Activated CD4-positive, alpha-beta T cell treated with anti-CD3 and anti-CD28 coated beads for 36 hours (primary cell): ENCODE measurements around the gene SGSH. TPM values are rescaled to one million over a fixed set of nuclear protein-coding genes. Genes with fewer than 3 reads are reported as not detected.

ENCODE experiments used
- ATAC-seq: fragments of 200-7000 bp; cut with Tn5 transposase; one replicate; pipeline ENCODE4 v1.10.0; 2021; ENCODE audit warnings: mild to moderate bottlenecking, moderate library complexity
- CTCF ChIA-PET: fragments of 350-600 bp; sonication (Branson Sonifier 250); formaldehyde crosslinking; loops from one replicate; lab custom pipeline; 2021; ENCODE audit warnings: antibody characterized with exemption; lab: Charles Lee
- POLR2A ChIA-PET: fragments of 350-600 bp; sonication (Branson Sonifier 250); formaldehyde crosslinking; loops from one replicate; lab custom pipeline; 2021; ENCODE audit warnings: antibody characterized with exemption, inconsistent platforms; lab: Charles Lee
- DNase-seq: peaks from one replicate; pipeline ENCODE4 v3.0.0-alpha.2; 2020
- H3K27ac Mint-ChIP-seq: one replicate; pipeline ENCODE4 v1.8.0; 2021; ENCODE audit warnings: mixed read lengths
- H3K27me3 Mint-ChIP-seq: one replicate; pipeline ENCODE4 v1.8.0; 2021; ENCODE audit warnings: mixed read lengths
- H3K36me3 Mint-ChIP-seq: one replicate; pipeline ENCODE4 v1.8.0; 2021; ENCODE audit warnings: low read depth, mixed read lengths
- H3K4me1 Mint-ChIP-seq: one replicate; pipeline ENCODE4 v1.8.0; 2021; ENCODE audit warnings: mixed read lengths
- H3K4me3 Mint-ChIP-seq: one replicate; pipeline ENCODE4 v1.8.0; 2021; ENCODE audit warnings: mild to moderate bottlenecking, moderate library complexity, mixed read lengths
- H3K9me3 Mint-ChIP-seq: one replicate; pipeline ENCODE4 v1.8.0; 2021; ENCODE audit warnings: low read depth, mixed read lengths
- intact Hi-C, 2 experiments: fragments of 100-400 bp; cut with DNase I in 1 of 2; cut with micrococcal nuclease in 1 of 2; formaldehyde crosslinking; loops; one replicate each; pipeline versions ENCODE4 v1.14.2 to v1.15.1; 2022 to 2024; cut with DNase I, micrococcal nuclease
- total RNA-seq, 2 experiments: library from RNA; stranded (reverse); gene quantifications; one replicate each; pipeline ENCODE4 v1.2.3, GENCODE V29; 2021

SGSH gene
- total RNA-seq, 2 experiments from 2014 or later, result 20.2 to 22.7 TPM

DNA sequence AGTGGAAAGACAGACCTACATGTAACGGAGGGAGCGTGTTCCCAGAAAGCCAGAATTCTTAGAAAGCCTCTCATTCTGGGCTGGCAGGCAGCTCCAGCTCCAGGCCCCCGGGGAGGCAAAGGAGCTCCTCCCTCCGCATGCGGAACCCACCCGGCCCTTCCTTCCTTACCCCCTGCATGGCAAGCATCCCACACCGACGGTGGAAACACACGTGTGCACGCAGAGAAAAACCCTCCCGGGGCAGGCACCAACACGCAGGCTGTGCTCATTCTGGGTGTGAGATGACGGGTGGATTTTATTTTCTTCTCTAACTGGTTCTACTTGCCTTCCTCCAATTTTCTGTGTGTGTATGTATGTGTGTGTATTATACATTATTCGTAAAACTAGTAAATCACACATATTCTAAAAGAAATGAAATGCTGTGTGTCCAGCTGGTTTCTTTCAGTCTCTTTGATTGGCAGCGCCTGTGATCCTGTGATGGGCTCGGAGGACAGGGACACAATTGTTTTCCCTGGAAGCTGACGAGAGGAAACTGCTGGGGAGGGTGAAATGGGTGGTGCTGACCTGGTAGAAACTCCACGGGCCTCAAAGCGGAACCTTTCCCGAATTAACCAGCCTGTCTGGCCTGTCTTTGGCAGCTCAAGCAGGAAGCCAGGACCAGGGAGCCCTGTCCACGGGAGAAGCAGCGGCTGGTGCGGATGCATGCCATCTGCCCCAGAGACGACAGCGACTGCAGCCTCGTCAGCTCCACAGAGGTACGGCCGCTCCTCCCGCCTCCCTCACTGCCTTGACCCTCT, 28.1 kb downstream of the SGSH start:
- Mint-ChIP-seq H3K9me3 (no peaks in the 10 kb centered on the region), H3K27me3 (peaks cover 4% of the 10 kb centered on the region), H3K36me3 (no peaks in the 10 kb centered on the region), H3K4me1 (no peaks in the 10 kb centered on the region), H3K4me3 (no peak overlapping the region), H3K27ac (no peak overlapping the region)
- ChIA-PET POLR2A (interaction anchor here (0.6 kb wide), 1 partner anchor 28 kb away, joined by 3 read pairs; no protein-coding TSS in a partner anchor), CTCF (interaction anchor here (0.6 to 1.4 kb wide), 4 partner anchors 16 to 111 kb away, joined by 3 to 4 read pairs (median 3); no protein-coding TSS in a partner anchor)
- DNase-seq (no peak), ATAC-seq (no peak)
- intact Hi-C loops, result loop anchor here in 1 of 2 experiments (10.0 kb wide), 1 partner anchor 193 kb away; no protein-coding TSS in a partner anchor

DNA sequence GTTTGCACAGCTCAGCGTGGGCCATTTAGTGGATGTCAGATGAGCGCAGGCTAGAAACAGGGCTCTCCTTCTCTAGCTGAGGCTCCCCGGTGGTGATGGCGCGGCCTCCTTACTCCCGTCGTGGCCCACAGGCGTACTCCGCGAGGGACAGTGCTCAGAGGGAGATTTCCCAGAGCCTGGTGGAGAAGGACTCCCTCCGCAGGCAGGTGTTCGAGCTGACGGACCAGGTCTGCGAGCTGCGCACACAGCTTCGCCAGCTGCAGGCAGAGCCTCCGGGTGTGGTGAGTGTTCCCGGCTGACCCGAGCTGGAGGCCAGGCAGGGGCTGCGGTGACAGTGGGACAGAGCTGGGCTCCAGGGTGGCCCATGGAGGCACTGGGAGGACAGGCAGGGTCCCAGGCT, 28.9 kb downstream of the SGSH start:
- DNase-seq (no peak), ATAC-seq (no peak)
- no peaks in the 10 kb centered on the region for H3K36me3 Mint-ChIP-seq
- no peaks in the 10 kb centered on the region for H3K9me3 Mint-ChIP-seq
- H3K27ac Mint-ChIP-seq, result no peak overlapping the region
- ChIA-PET POLR2A (interaction anchor here (0.6 kb wide), 1 partner anchor 27 kb away, joined by 3 read pairs; no protein-coding TSS in a partner anchor), CTCF (interaction anchor here (1.4 kb wide), 2 partner anchors 62 to 110 kb away, joined by 3 to 4 read pairs; no protein-coding TSS in a partner anchor)
- peaks cover 5% of the 10 kb centered on the region for H3K27me3 Mint-ChIP-seq
- intact Hi-C loops, result loop anchor here in 1 of 2 experiments (10.0 kb wide), 1 partner anchor 194 kb away; no protein-coding TSS in a partner anchor
- H3K4me3 Mint-ChIP-seq, result no peak overlapping the region
- no peaks in the 10 kb centered on the region for H3K4me1 Mint-ChIP-seq

DNA sequence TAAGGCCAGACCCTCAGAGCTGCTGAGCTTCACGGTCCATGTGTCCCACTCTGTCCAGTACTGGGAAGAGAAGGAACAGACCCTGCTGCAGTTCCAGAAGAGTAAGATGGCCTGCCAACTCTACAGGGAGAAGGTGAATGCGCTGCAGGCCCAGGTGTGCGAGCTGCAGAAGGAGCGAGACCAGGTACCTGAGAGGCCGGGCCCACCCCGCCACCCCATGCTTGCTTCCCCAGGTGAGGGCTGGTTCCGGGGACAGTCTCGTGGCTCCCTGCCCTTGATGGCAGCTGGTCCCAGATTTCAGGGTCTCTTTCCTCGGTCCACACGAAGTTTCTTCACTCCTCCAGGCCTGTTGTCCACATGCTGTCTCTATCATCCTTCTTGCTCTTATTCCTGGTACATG, 29.4 kb downstream of the SGSH start:
- DNase-seq, result no peak
- Mint-ChIP-seq H3K27ac (no peak overlapping the region), H3K9me3 (no peaks in the 10 kb centered on the region), H3K36me3 (no peaks in the 10 kb centered on the region), H3K27me3 (peaks cover 5% of the 10 kb centered on the region), H3K4me1 (no peaks in the 10 kb centered on the region), H3K4me3 (no peak overlapping the region)
- POLR2A ChIA-PET, result no interaction called here
- ATAC-seq, result no peak
- CTCF ChIA-PET, result interaction anchor here (1.4 kb wide), 1 partner anchor 109 kb away, joined by 4 read pairs; no protein-coding TSS in a partner anchor
- intact Hi-C loops, result loop anchor here in 1 of 2 experiments (10.0 kb wide), 1 partner anchor 194 kb away; no protein-coding TSS in a partner anchor

DNA sequence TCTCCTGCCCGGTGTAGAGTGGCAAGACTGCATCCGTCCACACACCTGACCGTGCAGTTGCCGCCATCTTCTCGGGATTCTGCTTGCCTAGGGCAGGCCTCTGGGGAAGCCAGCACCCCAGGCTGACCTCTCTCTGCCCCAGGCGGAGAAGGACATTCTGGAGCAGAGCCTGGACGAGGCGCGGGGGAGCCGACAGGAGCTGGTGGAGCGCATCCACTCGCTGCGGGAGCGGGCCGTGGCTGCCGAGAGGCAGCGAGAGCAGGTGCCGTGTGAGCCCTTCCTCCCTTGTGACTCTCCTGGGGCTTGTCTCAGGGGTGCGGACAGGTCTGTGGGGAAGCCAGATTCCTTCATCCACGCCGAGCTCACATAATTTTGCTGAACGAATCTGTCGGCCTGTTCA, 30.5 kb downstream of the SGSH start:
- ATAC-seq (no peak), DNase-seq (no peak)
- Mint-ChIP-seq H3K4me1 (no peaks in the 10 kb centered on the region), H3K9me3 (no peaks in the 10 kb centered on the region), H3K4me3 (no peak overlapping the region), H3K27ac (no peak overlapping the region), H3K36me3 (no peaks in the 10 kb centered on the region), H3K27me3 (peaks cover 5% of the 10 kb centered on the region)
- POLR2A ChIA-PET, result interaction anchor here (0.5 kb wide), 1 partner anchor 198 kb away, joined by 5 read pairs; no protein-coding TSS in a partner anchor
- CTCF ChIA-PET, result interaction anchor here (0.6 to 1.0 kb wide), 2 partner anchors 38 to 122 kb away, joined by 3 read pairs; no protein-coding TSS in a partner anchor
- intact Hi-C loops, result loop anchor here in 1 of 2 experiments (10.0 kb wide), 1 partner anchor 195 kb away; no protein-coding TSS in a partner anchor

DNA sequence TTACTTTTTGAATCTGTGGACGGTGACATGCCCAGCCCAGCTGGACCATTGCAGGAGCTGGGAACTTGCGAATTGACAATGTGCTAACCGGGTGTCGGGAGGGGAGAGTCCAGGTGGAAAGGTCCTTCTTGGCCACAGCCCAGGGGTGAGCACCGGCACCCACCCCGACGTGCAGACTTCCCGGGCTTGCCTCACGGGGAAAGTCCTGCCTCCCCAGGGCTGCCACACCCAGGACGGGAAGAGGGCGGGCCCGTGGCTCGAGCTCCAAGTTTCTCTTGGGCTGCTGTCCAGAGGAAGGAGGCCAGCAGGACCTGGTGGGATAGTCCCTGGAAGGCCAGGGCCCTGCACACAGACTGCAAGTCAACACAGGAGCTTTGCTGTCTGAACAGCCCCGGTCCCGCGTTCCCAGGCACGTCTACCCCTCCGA, 32.6 kb downstream of the SGSH start:
- no peak for ATAC-seq
- Mint-ChIP-seq H3K9me3 (no peaks in the 10 kb centered on the region), H3K4me1 (no peaks in the 10 kb centered on the region), H3K4me3 (no peak overlapping the region), H3K27me3 (peaks cover 5% of the 10 kb centered on the region), H3K36me3 (no peaks in the 10 kb centered on the region), H3K27ac (no peak overlapping the region)
- DNase-seq, result no peak
- POLR2A ChIA-PET, result no interaction called here
- intact Hi-C loops, result no loop called here
- CTCF ChIA-PET, result interaction anchor here (0.7 to 2.2 kb wide), 3 partner anchors 10 to 1069 kb away, joined by 3 to 9 read pairs (median 4); no protein-coding TSS in a partner anchor

DNA sequence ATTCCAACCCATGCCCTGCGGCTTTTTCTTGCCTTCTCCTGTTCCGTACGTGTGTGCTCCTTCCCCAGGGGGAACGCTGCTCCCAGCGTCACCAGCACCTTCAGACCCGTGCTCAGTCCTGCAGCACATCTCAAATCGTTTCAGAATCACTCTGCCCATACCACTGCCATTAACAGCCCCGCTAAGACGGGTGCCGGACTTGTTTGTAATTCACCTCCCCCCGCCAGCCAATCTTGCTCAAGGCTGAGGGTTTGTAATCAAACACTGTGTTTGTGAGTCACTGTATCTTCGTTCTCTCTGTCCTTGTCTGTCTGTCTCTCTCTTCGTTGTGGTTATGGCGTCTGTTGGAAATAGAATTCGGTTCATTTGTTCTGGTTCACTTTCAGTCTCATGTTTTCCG, 33.0 kb downstream of the SGSH start:
- intact Hi-C loops, result no loop called here
- DNase-seq, result no peak
- Mint-ChIP-seq H3K4me3 (no peak overlapping the region), H3K4me1 (no peaks in the 10 kb centered on the region), H3K9me3 (no peaks in the 10 kb centered on the region), H3K27me3 (peaks cover 5% of the 10 kb centered on the region), H3K36me3 (no peaks in the 10 kb centered on the region), H3K27ac (no peak overlapping the region)
- ChIA-PET POLR2A (no interaction called here), CTCF (interaction anchor here (2.2 kb wide), 1 partner anchor 10 kb away, joined by 9 read pairs; no protein-coding TSS in a partner anchor)
- ATAC-seq, result no peak

DNA sequence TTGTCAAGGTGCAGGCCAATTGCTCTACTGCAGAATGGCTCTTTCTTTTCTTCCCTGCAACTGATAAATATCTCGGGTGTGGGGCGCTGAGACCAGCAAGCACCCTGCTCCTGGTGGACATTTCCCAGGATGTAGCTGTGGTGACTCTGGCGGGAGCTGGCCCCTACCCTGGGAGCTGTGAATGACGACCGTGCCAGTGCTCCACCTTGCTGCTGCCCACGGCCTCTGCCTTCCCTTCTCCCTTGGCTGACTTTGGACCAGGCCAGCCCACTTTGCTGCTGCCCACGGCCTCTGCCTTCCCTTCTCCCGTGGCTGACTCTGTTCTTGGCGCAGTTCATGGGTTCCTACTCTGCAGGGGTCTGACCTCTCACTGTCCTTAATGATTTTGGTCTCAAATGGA, 34.2 kb downstream of the SGSH start:
- intact Hi-C loops, result no loop called here
- ChIA-PET CTCF (no interaction called here), POLR2A (interaction anchor here (0.6 to 0.7 kb wide), 2 partner anchors 85 to 116 kb away, joined by 3 to 5 read pairs; partner anchors contain the start of gene GAA)
- Mint-ChIP-seq H3K9me3 (no peaks in the 10 kb centered on the region), H3K27ac (no peak overlapping the region), H3K27me3 (peaks cover 2% of the 10 kb centered on the region), H3K4me3 (no peak overlapping the region), H3K4me1 (no peaks in the 10 kb centered on the region), H3K36me3 (no peaks in the 10 kb centered on the region)
- DNase-seq, result no peak
- no peak for ATAC-seq

DNA sequence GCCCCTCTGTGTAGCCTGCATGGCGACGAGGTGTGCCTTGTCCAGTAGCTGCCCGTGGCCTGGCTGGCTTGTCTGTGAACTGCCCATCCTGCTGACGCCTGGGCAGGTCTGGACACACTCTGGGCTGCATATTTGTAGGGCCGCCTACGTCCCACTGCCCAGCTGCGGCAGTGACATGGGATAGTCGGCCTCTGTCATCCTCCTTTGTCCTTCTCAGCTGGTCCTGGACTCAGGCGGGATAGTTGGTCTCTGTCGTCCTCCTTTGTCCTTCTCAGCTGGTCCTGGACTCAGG, 35.8 kb downstream of the SGSH start:
- H3K36me3 Mint-ChIP-seq, result no peaks in the 10 kb centered on the region
- ATAC-seq, result no peak
- CTCF ChIA-PET, result interaction anchor here (1.0 kb wide), 1 partner anchor 12 kb away, joined by 3 read pairs; no protein-coding TSS in a partner anchor

DNA sequence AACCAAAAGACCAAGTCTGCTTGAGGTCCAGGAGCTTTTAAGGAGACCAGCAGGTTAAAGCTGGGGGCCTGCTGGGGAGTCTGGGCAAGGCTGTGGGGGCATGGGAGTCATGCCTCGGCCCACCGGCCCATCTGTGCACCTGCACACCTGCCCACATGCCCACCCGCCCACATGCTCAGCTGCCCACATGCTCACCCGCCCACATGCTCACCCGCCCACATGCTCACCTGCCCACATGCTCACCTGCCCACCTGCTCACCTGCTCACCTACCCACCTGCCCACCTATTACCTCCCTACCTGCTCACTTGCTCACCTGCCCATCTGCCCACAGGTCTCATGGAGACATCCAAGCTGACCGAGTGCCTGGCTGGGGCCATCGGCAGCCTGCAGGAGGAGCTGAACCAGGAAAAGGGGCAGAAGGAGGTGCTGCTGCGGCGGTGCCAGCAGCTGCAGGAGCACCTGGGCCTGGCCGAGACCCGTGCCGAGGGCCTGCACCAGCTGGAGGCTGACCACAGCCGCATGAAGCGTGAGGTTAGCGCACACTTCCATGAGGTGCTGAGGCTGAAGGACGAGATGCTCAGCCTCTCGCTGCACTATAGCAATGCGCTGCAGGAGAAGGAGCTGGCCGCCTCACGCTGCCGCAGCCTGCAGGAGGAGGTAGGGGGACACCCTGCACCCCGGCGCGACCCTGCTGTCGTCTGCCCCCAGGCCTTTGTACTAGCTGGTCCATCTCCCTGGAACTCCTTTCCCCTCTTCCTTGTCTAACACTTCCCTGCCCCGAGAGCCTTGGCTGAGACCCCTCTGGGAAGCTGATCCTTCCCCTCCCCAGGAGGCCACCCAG, 36.3 kb downstream of the SGSH start:
- no peaks in the 10 kb centered on the region for H3K9me3 Mint-ChIP-seq
- H3K36me3 Mint-ChIP-seq, result no peaks in the 10 kb centered on the region
- ChIA-PET CTCF (interaction anchor here (1.0 kb wide), 1 partner anchor 13 kb away, joined by 3 read pairs; no protein-coding TSS in a partner anchor), POLR2A (no interaction called here)
- intact Hi-C loops, result no loop called here
- H3K4me3 Mint-ChIP-seq, result no peak overlapping the region
- ATAC-seq, result no peak
- DNase-seq, result no peak
- no peaks in the 10 kb centered on the region for H3K4me1 Mint-ChIP-seq
- H3K27ac Mint-ChIP-seq, result no peak overlapping the region
- H3K27me3 Mint-ChIP-seq, result peaks cover 2% of the 10 kb centered on the region

More for the DNA sequence above, 35.8 kb downstream of the SGSH start:
- Mint-ChIP-seq H3K4me1 (no peaks in the 10 kb centered on the region), H3K27ac (no peak overlapping the region), H3K9me3 (no peaks in the 10 kb centered on the region), H3K27me3 (peaks cover 2% of the 10 kb centered on the region), H3K4me3 (no peak overlapping the region)
- POLR2A ChIA-PET, result no interaction called here
- intact Hi-C loops, result no loop called here
- DNase-seq, result no peak

DNA sequence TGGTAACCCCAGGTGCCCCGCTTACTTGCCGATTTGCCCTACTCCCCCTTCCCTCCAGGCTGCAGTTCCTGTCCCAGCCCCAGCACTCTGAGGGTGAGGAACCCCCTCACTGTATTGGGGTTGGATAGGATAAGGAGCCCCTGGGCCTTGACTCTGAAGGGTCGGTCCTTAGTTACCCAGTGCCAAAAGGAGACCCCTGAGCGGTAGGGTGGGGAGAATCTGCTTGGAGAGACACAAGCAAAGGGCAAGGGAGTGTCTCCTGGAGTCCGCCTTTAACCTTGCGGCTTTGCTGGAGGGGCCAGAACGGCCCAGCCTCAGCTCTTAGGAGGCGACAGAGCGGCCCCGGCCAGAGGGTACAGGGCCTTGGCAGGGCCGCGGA, 37.3 kb downstream of the SGSH start:
- Mint-ChIP-seq H3K27ac (no peak overlapping the region), H3K36me3 (no peaks in the 10 kb centered on the region), H3K4me1 (no peaks in the 10 kb centered on the region), H3K27me3 (peaks cover 2% of the 10 kb centered on the region), H3K9me3 (no peaks in the 10 kb centered on the region), H3K4me3 (no peak overlapping the region)
- CTCF ChIA-PET, result interaction anchor here (0.9 kb wide), 1 partner anchor 29 kb away, joined by 3 read pairs; no protein-coding TSS in a partner anchor
- intact Hi-C loops, result no loop called here
- DNase-seq (no peak), ATAC-seq (no peak)
- POLR2A ChIA-PET, result no interaction called here
